Effector CD4-positive, alpha-beta T cell (primary cell): ENCODE results near the gene C1QTNF1.

Source experiments
- DNase-seq: peaks from one replicate; pipeline ENCODE4 v3.0.0-alpha.2; 2020

C1QTNF1 gene

DNA sequence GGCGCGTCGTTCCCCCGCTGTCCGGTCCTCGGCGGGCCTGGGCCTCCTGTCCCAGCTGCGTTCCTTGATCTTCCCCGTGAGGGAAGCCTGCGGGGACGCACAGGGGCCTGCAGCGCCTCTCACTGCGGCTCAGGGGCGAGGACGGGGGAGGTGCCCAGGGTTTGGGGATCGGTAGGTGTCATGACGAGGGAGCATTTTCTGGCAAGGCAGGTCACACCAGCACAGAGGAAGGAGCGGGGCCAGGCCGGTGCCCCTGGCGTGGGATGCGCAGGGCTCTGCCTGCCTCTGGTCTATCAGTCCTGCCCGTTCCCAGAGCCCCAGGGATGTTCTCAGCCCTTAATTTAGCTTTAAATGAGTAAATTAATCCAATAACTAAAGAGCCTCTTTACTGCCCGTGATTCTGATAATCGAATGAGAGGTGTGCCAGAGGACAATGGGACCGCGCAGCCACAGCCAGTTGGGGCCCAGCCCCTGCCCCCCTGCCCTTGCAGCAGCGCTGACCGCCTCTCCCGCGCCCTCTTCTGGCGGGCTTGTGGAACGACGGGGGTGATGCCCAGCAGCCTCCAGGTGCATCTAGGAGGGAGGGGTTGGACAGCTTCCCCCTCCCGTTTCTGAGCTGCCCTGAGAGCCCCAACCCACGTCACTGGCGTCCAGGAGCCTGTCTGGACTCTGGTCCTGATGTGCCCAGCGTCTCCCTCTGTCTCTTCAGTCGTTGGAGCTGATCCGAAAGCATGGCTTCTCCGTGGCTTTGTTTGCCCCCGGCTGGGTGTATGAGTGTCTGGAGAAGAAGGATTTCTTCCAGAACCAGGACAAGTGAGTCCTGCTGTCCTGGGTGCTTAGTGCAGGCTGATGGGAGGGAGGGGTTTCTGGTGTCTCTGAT, 58.6 kb downstream of the C1QTNF1 start:
- DNase-seq = peak; percentile 39

DNA sequence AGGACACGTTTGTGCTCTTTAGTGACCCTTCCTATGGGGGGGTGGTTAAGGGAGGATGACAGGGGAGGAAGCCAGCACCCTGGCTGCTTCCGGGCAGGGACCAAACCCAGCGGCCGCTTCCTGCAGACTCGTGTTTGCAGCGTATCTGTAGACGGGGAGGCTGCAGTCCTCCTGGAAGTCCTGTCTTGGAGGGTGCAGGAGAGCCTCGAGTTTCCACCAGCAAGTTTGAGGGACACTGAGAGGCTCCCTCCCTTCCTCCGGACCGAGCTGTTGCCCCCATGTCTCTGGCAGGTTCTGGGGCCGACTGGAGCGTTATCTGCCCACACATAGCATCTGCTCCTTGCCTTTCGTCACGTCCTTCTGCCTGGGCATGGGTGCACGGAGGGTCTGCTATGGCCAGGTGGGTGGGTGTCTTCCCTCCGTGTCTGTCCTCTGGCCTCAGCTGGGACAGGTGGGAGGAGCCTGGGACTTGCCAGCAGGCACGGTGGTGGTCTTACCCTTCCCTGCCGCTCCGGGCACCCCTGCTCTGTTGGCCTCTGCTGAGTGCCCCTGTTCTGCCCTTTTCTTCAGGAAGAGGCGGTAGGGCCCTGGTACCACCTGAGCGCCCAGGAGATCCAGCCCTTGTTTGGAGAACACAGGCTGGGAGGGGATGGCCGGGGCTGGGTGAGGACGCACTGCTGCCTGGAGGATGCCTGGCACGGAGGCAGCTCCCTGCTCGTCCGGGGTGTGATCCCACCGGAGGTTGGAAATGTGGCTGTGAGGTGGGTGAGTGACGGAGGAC, 59.4 kb downstream of the C1QTNF1 start:
- no peak for DNase-seq

GRCh38 chr17:79084291-79085153, 60.6 kb downstream of the C1QTNF1 start:
- no peak for DNase-seq

GRCh38 chr17:79085154-79085920, 61.4 kb downstream of the C1QTNF1 start:
- no peak for DNase-seq

GRCh38 chr17:79085921-79086551, 62.1 kb downstream of the C1QTNF1 start:
- DNase-seq = no peak

- DNase-seq = no peak
Measured at GRCh38 chr17:79086609-79087427, 62.8 kb downstream of the C1QTNF1 start.

DNA sequence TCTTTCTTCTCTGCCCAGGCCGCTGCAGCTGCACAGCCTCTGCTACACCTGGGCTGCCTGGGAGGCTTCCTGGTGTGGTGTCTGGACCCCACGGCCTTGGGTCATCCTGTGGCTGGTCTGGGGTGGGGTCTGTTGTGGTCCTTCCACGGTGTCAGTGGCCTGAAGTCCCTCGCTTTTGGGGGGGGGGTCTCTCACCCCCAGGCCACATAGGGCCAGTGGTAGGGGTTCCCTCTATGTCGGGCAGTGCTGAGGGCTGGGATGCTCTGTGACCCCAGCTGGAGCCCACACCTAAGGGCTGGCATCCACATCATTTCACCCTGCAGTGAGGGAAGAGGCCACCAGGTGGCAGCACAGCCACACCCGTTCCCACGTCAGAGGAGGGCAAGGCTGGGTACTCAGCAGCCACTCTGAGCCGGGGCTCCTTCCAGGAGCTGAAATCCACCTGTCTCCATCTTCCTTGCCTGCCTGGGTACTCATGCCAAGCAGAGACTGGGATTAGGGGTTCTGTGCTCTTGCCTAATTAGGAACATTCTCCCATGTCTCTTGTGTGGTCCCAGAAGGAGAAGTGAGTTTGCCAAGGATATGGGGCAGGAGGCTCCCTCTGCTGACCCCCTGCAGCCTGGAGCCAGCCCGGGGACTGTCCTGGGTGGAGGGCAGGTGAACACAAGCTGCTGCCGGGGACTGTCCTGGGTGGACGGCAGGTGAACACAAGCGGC, 63.6 kb downstream of the C1QTNF1 start:
- peak; percentile 64 for DNase-seq

DNA sequence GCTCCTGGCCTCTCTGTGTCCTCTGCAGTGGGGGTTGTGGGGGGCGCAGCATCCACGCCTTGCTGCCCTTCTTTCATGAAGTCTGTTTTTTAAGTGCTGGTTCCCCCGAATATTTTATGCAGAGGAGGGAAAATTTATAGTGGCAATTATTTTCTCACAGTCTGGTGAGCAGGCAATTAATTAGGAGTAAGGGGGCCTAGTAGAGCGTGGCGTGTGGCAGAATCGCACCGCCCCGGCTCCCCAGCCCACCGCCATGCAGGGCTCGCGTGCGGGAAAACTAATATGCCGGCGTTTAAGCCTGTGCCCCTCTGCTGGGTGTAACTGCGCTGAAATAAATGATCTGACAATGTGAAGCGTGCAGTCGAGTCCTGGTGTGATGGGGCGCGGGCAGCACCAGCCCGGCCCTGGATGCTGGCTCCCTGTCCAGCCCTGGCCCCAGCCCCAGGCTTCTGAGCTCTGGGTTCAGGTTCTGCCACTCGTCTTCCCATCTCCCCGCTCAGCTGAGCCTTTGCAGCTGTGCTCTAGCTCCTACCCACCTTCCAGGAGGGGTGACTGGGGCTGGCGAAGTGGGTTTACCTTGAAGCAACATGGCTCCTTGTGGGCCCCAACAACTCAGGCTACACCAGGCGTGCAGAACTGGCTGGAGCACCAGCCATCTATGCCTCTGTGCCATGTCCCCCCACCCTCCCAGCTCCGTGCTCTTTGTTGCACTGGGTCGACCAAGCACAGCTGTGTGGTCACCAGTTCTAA, 64.5 kb downstream of the C1QTNF1 start:
- no peak for DNase-seq

- DNase-seq = no peak
Measured at GRCh38 chr17:79088997-79089328, 65.0 kb downstream of the C1QTNF1 start.

GRCh38 chr17:79089720-79090442, 65.9 kb downstream of the C1QTNF1 start:
- no peak for DNase-seq

- no peak for DNase-seq
Measured at GRCh38 chr17:79090443-79091225, 66.7 kb downstream of the C1QTNF1 start.

- DNase-seq = no peak
Measured at GRCh38 chr17:79091226-79091670, 67.3 kb downstream of the C1QTNF1 start.

DNA sequence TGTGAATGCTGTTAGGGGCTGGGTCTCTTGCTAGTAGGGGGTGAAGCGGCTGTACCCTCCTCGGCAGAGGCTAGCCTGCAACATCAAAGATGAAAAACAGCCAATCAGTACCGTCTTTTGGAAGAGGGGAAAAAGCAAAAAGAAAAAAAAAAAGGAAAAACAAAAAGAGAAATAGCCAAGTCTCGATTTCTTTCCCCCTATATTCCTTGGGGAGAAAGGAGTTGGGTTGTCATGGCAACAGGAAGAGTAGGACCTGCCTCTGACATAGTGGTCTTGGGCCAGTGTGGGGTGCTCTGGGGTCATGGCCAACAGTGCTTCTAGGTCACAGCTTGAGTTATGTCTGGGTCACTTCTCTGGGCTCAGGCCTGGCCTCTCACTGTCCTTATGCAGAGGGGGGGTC, 68.6 kb downstream of the C1QTNF1 start:
- DNase-seq = no peak

GRCh38 chr17:79093270-79093669, 69.3 kb downstream of the C1QTNF1 start:
- DNase-seq = no peak

DNA sequence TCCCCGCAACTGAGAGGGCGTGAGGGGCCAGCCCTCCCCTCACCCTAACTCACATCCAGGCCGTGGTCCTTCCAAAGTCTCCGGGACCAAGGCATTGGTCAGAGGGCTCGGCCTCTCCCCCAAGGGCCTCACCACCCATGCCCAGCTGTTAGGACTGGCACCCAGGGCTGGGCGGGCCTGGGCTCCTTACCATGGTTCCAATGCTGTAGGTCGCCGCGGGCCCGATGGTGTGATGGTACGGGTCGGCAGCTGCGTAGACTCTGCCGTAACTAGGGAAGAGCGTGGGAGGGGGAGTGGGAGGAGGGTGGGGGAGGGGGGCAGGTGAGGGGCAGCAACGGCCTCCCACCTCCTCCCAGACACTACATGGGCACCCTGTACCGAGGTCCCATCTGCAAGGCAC, 70.3 kb downstream of the C1QTNF1 start:
- no peak for DNase-seq

GRCh38 chr17:79095345-79096055, 71.5 kb downstream of the C1QTNF1 start:
- DNase-seq = no peak

GRCh38 chr17:79096477-79096876, 72.5 kb downstream of the C1QTNF1 start:
- DNase-seq = no peak
